ENCODE measurements around the gene NEDD4L.

The NEDD4L gene

DNA sequence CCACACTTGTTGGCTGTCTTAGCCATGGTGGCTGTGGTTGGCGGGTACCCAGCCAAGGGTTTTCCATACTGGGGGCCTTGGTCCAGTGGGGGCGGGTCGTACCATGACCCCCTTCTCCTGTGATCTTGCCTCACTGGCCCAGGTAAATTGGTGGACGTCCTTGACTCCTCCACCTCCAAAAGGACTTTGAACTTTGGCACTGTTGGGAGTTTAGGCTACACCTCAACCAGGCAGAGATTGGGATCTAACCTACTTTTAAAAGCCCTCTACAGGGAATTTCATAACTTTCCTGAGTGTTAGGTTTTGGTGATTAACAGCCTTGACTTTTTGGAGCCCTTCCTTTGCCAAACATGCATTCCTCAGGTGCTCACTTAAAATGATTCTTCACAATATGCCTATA, 106.7 kb downstream of the NEDD4L start (continued):
- TF ChIP-seq ESRRG (CRISPR knock-in tag; IDR thresholded peaks at IDR 0.05) (no peak), ARNTL (CRISPR knock-in tag; IDR thresholded peaks at IDR 0.05; ENCODE audit: borderline replicate concordance, low read depth) (no peak), GLIS3 (CRISPR knock-in tag; IDR thresholded peaks at IDR 0.05) (no peak), PPARA (CRISPR knock-in tag; IDR thresholded peaks at IDR 0.05; ENCODE audit: borderline replicate concordance) (no peak), ZNF70 (CRISPR knock-in tag; IDR thresholded peaks at IDR 0.05) (no peak)

GRCh38 chr18:58152216-58152615, 108.2 kb downstream of the NEDD4L start:
- ATAC-seq: no peak
- TF ChIP-seq ZFP3 (CRISPR knock-in tag; IDR thresholded peaks at IDR 0.05): no peak
- no peak for TF ChIP-seq CSRNP3 (CRISPR knock-in tag; IDR thresholded peaks at IDR 0.05)
- TF ChIP-seq RARB (CRISPR knock-in tag; IDR thresholded peaks at IDR 0.05): no peak

GRCh38 chr18:58152891-58153290, 108.9 kb downstream of the NEDD4L start:
- TF ChIP-seq POU6F1 (CRISPR knock-in tag; IDR thresholded peaks at IDR 0.05; ENCODE audit: borderline replicate concordance, low read depth) (no peak), ZNF70 (CRISPR knock-in tag; IDR thresholded peaks at IDR 0.05) (no peak), PPARA (CRISPR knock-in tag; IDR thresholded peaks at IDR 0.05; ENCODE audit: borderline replicate concordance) (no peak), BACH2 (CRISPR knock-in tag; IDR thresholded peaks at IDR 0.05; ENCODE audit: borderline replicate concordance) (no peak), ESRRG (CRISPR knock-in tag; IDR thresholded peaks at IDR 0.05) (no peak), ISL1 (CRISPR knock-in tag; IDR thresholded peaks at IDR 0.05) (no peak), TOX (CRISPR knock-in tag; IDR thresholded peaks at IDR 0.05; ENCODE audit: borderline replicate concordance) (no peak), CSDC2 (CRISPR knock-in tag; IDR thresholded peaks at IDR 0.05) (no peak), PATZ1 (CRISPR knock-in tag; IDR thresholded peaks at IDR 0.05; ENCODE audit: borderline replicate concordance) (no peak), SNAI2 (CRISPR knock-in tag; IDR thresholded peaks at IDR 0.05) (no peak), OSR1 (CRISPR knock-in tag; IDR thresholded peaks at IDR 0.05) (no peak), GLIS3 (CRISPR knock-in tag; IDR thresholded peaks at IDR 0.05) (no peak), RARB (CRISPR knock-in tag; IDR thresholded peaks at IDR 0.05) (no peak)
- no peak for ATAC-seq

DNA sequence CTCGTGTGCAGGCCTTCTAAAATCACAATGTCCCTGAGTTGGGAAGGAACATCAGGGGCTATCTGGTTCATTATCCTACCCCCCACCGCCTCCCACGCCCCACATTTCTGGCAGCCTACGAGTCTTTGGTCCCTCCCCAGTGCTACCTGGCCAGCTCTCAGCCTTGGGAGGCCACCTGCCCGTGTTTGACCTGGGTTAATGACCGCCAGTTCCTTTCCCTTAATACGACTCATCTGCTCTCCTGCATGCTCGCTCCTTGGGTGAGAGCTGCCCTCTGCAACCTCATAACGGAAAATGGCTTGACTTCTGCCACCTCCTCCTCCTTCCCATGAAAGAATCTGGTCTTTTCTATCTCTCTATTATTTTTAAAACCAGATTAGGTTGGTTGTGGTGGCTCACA, 112.5 kb downstream of the NEDD4L start:
- ATAC-seq: no peak
- TF ChIP-seq BACH2 (CRISPR knock-in tag; IDR thresholded peaks at IDR 0.05; ENCODE audit: borderline replicate concordance): no peak
- no peak for TF ChIP-seq TOX (CRISPR knock-in tag; IDR thresholded peaks at IDR 0.05; ENCODE audit: borderline replicate concordance)
- TF ChIP-seq CSRNP3 (CRISPR knock-in tag; IDR thresholded peaks at IDR 0.05): no peak
- no peak for TF ChIP-seq ARNTL (CRISPR knock-in tag; IDR thresholded peaks at IDR 0.05; ENCODE audit: borderline replicate concordance, low read depth)
- no peak for TF ChIP-seq ZFP3 (CRISPR knock-in tag; IDR thresholded peaks at IDR 0.05)
- TF ChIP-seq CSDC2 (CRISPR knock-in tag; IDR thresholded peaks at IDR 0.05): no peak
- TF ChIP-seq ZFP30 (CRISPR knock-in tag; IDR thresholded peaks at IDR 0.05): no peak
- TF ChIP-seq, protein P1, sequence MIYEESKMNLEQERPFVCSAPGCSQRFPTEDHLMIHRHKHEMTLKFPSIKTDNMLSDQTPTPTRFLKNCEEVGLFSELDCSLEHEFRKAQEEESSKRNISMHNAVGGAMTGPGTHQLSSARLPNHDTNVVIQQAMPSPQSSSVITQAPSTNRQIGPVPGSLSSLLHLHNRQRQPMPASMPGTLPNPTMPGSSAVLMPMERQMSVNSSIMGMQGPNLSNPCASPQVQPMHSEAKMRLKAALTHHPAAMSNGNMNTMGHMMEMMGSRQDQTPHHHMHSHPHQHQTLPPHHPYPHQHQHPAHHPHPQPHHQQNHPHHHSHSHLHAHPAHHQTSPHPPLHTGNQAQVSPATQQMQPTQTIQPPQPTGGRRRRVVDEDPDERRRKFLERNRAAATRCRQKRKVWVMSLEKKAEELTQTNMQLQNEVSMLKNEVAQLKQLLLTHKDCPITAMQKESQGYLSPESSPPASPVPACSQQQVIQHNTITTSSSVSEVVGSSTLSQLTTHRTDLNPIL (CRISPR knock-in tag; IDR thresholded peaks at IDR 0.05; ENCODE audit: low read depth): no peak
- TF ChIP-seq ZNF8 (CRISPR knock-in tag; IDR thresholded peaks at IDR 0.05): no peak
- no peak for TF ChIP-seq SNAI2 (CRISPR knock-in tag; IDR thresholded peaks at IDR 0.05)
- no peak for TF ChIP-seq RARB (CRISPR knock-in tag; IDR thresholded peaks at IDR 0.05)
- TF ChIP-seq ZNF565 (CRISPR knock-in tag; conservative IDR thresholded peaks at IDR 0.05; ENCODE audit: low read depth): no peak
